ENCODE results near the gene MALL.

The MALL gene

DNA sequence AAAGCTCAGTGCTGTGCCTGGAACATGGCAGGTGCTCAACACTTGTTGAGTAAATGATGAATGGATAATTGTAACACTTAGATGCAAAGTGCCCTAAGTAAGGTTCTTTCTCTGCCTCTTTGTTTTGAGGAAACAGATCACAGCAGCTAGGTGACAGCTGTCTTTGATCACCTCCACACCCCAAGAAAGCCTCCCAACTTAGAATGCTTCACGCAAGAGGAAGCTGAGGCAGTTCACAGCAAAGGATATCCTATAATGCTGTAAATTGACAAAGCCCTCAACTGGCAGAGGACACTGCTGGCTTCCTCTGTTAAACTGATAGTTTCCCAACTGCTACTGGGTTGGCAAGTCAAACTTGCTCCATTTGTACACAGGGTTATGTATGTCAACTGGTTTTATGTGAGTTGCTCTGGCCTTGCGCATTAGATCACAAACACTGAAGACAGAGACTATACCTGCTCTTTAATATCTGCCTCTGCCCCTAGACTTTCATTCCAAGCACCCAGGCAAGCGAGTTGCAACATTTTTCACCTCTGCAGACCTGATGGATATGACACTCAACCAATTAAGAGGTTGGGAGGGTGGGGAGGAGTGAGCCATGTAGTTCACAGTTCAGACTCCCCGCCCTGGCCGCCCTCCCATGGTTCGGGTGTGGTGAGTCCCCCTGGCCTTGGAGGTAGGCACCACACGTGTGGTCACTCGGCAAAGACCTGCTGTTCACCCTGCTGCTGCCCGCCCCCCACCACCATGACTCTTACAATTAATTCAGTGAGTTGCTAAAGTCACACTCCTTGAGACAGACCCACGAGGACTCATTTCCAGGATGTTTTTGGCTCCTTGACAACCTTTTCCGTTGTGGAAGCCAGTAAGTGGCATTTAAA lies 4.8 kb upstream of the MALL start:
- no peak overlapping the region for H3K9ac ChIP-seq (ENCODE audit: low read length)
- no peak overlapping the region for H3K23ac ChIP-seq (ENCODE audit: low read length)
- H3K18ac ChIP-seq (ENCODE audit: low read length), result no peak overlapping the region
- DNase-seq, result no peak
- no peaks in the 10 kb centered on the region for H3K79me2 ChIP-seq (ENCODE audit: control insufficient read depth, insufficient read depth, low read length, poor library complexity)
- no peak overlapping the region for H3K4me2 ChIP-seq (ENCODE audit: low read length)
- H2AK5ac ChIP-seq (ENCODE audit: low read length), result no peak overlapping the region
- H3K4me3 ChIP-seq (ENCODE audit: low read depth, low read length), result no peak overlapping the region
- no peak overlapping the region for H2BK120ac ChIP-seq (ENCODE audit: insufficient read depth, low read length, poor library complexity)
- no peak overlapping the region for H4K8ac ChIP-seq (ENCODE audit: low read depth, low read length)
- H3K4me1 ChIP-seq (ENCODE audit: control insufficient read depth in 1 of 2, insufficient read depth in 2 of 2, low read length in 2 of 2), result peaks cover 2 to 10% of the 10 kb centered on the region in 2 experiments
- H2AFZ ChIP-seq (ENCODE audit: insufficient read depth, low read length, poor library complexity), result no peak overlapping the region
- H3K9me3 ChIP-seq (ENCODE audit: insufficient read depth, low read depth, low read length), result no peaks in the 10 kb centered on the region
- no peaks in the 10 kb centered on the region for H3K36me3 ChIP-seq (ENCODE audit: control insufficient read depth in 1 of 2, insufficient read depth in 2 of 2, low read length in 2 of 2)
- no peak overlapping the region for H2BK12ac ChIP-seq (ENCODE audit: low read length)
- H4K12ac ChIP-seq (ENCODE audit: low read depth, low read length), result no peak overlapping the region
- no peak overlapping the region for H3K4ac ChIP-seq (ENCODE audit: low read depth, low read length)
- WGBS (ENCODE audit: extremely low coverage, insufficient coverage, insufficient read length), result no CpG with 5 or more reads among the region's 11 CpGs
- H3K14ac ChIP-seq (ENCODE audit: low read length), result no peak overlapping the region
- peaks cover 4% of the 10 kb centered on the region for H3K27me3 ChIP-seq (ENCODE audit: insufficient read depth, low read length)
- no peak overlapping the region for H2BK5ac ChIP-seq (ENCODE audit: low read depth, low read length, poor library complexity)
- no peaks in the 10 kb centered on the region for H3K79me1 ChIP-seq (ENCODE audit: low read length)
- H4K91ac ChIP-seq (ENCODE audit: low read depth, low read length), result no peak overlapping the region
- H3K27ac ChIP-seq (ENCODE audit: low read depth, low read length), result no peak overlapping the region

DNA sequence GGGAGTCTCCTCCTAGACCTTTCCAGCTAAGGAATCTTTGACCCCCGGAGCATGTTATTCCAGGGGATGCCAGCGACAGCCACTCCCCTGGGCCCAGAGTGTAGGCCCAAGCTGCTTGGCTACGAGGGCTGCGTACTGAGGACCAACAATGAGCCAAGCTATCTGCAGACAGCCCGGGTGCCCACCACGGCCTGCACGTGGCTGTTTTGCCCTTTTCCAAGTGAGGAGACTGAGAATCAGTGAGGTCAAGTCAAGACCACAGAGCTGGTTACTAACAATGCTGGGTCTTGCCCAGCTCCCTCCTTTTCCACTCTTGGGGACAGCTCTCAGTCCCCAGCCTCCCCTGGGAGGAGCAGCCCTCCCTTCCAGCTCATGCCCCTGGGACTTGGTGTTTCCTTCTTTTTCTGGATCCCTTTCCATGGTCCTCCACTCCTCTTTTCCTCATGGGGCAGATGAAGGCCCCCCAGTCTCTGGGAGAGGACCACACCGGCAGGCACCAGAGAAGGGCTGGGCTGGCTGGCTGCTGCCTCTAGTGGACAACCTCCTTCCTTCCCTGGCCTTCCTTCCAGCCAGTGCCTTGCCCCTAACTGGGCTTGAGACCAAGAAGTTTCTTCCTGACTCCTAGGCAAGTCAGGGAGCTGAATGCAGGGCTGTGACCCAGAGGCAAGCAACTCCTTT lies 550 bp upstream of the MALL start:
- Histone ChIP-seq H3K36me3 (ENCODE audit: control insufficient read depth in 1 of 2, insufficient read depth in 2 of 2, low read length in 2 of 2) (no peaks in the 10 kb centered on the region), H2AK5ac (ENCODE audit: low read length) (no peak overlapping the region), H3K4me1 (ENCODE audit: control insufficient read depth in 1 of 2, insufficient read depth in 2 of 2, low read length in 2 of 2) (peaks cover 3 to 11% of the 10 kb centered on the region in 2 experiments), H3K18ac (ENCODE audit: low read length) (no peak overlapping the region), H3K4me2 (ENCODE audit: low read length) (peak overlapping the region; percentile 60), H3K4ac (ENCODE audit: low read depth, low read length) (no peak overlapping the region), H2AFZ (ENCODE audit: insufficient read depth, low read length, poor library complexity) (no peak overlapping the region), H2BK12ac (ENCODE audit: low read length) (no peak overlapping the region), H4K8ac (ENCODE audit: low read depth, low read length) (no peak overlapping the region), H3K23ac (ENCODE audit: low read length) (no peak overlapping the region), H2BK5ac (ENCODE audit: low read depth, low read length, poor library complexity) (no peak overlapping the region), H3K79me1 (ENCODE audit: low read length) (no peaks in the 10 kb centered on the region), H3K9ac (ENCODE audit: low read length) (no peak overlapping the region), H2BK120ac (ENCODE audit: insufficient read depth, low read length, poor library complexity) (no peak overlapping the region), H3K27me3 (ENCODE audit: insufficient read depth, low read length) (peaks cover 11% of the 10 kb centered on the region), H3K14ac (ENCODE audit: low read length) (no peak overlapping the region), H3K27ac (ENCODE audit: low read depth, low read length) (no peak overlapping the region), H3K9me3 (ENCODE audit: insufficient read depth, low read depth, low read length) (peaks cover 7% of the 10 kb centered on the region), H3K4me3 (ENCODE audit: low read depth, low read length) (no peak overlapping the region), H4K91ac (ENCODE audit: low read depth, low read length) (no peak overlapping the region), H4K12ac (ENCODE audit: low read depth, low read length) (no peak overlapping the region), H3K79me2 (ENCODE audit: control insufficient read depth, insufficient read depth, low read length, poor library complexity) (no peaks in the 10 kb centered on the region)
- no CpG with 5 or more reads among the region's 8 CpGs for WGBS (ENCODE audit: extremely low coverage, insufficient coverage, insufficient read length)
- peak in 1 of 2 donors; percentile 14 for DNase-seq

- Histone ChIP-seq H3K14ac (ENCODE audit: low read length) (no peak overlapping the region), H3K9me3 (ENCODE audit: insufficient read depth, low read depth, low read length) (peaks cover 7% of the 10 kb centered on the region), H3K27me3 (ENCODE audit: insufficient read depth, low read length) (peaks cover 11% of the 10 kb centered on the region), H3K4me2 (ENCODE audit: low read length) (no peak overlapping the region), H3K18ac (ENCODE audit: low read length) (no peak overlapping the region), H3K36me3 (ENCODE audit: control insufficient read depth in 1 of 2, insufficient read depth in 2 of 2, low read length in 2 of 2) (no peaks in the 10 kb centered on the region), H2AK5ac (ENCODE audit: low read length) (no peak overlapping the region), H2BK120ac (ENCODE audit: insufficient read depth, low read length, poor library complexity) (no peak overlapping the region), H2BK12ac (ENCODE audit: low read length) (no peak overlapping the region), H3K4ac (ENCODE audit: low read depth, low read length) (no peak overlapping the region), H4K8ac (ENCODE audit: low read depth, low read length) (no peak overlapping the region), H3K4me3 (ENCODE audit: low read depth, low read length) (no peak overlapping the region), H3K79me2 (ENCODE audit: control insufficient read depth, insufficient read depth, low read length, poor library complexity) (no peaks in the 10 kb centered on the region), H4K12ac (ENCODE audit: low read depth, low read length) (no peak overlapping the region), H3K79me1 (ENCODE audit: low read length) (no peaks in the 10 kb centered on the region), H3K27ac (ENCODE audit: low read depth, low read length) (no peak overlapping the region), H3K9ac (ENCODE audit: low read length) (no peak overlapping the region), H3K4me1 (ENCODE audit: control insufficient read depth in 1 of 2, insufficient read depth in 2 of 2, low read length in 2 of 2) (peaks cover 3 to 11% of the 10 kb centered on the region in 2 experiments), H2AFZ (ENCODE audit: insufficient read depth, low read length, poor library complexity) (no peak overlapping the region), H3K23ac (ENCODE audit: low read length) (no peak overlapping the region), H4K91ac (ENCODE audit: low read depth, low read length) (no peak overlapping the region), H2BK5ac (ENCODE audit: low read depth, low read length, poor library complexity) (no peak overlapping the region)
- no peak for DNase-seq
- no CpG with 5 or more reads among the region's 14 CpGs for WGBS (ENCODE audit: extremely low coverage, insufficient coverage, insufficient read length)
These were observed 779 bp downstream of the MALL start for GRCh38 chr2:110114831-110115255.

DNA sequence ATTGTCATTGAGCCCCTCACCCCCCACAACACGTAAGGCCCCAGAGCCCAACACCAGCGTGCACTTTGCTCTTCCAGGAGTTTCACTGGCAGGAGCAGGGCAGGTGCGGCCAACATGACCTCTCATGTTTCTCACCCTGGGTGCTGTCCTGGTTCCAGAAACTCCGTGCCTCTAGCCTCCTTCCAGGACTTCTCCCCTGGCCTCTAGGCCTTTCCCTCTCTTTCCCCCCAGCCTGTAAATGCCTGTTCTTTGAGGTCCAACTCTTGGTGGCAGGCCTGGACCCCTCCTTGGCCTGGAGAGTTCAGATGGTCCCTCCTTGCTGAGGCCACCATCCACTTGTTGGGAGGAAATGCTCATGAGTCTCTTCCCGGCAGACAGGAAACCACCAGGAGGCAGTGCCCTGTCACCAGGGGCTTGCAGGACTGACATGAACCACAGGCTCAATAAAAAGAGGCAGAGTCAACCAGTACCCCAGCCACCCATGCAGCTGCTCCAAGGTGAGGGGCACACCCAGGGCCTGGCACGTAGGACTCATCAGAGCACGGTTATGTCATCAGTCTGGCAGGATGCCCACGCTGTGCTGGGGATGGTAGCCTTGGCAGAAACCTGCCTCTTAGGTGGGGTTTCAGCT lies 1.5 kb downstream of the MALL start:
- Histone ChIP-seq H3K27me3 (ENCODE audit: insufficient read depth, low read length) (peaks cover 11% of the 10 kb centered on the region), H3K4me3 (ENCODE audit: low read depth, low read length) (no peak overlapping the region), H2BK120ac (ENCODE audit: insufficient read depth, low read length, poor library complexity) (no peak overlapping the region), H3K18ac (ENCODE audit: low read length) (no peak overlapping the region), H3K4me1 (ENCODE audit: control insufficient read depth in 1 of 2, insufficient read depth in 2 of 2, low read length in 2 of 2) (peaks cover 3 to 11% of the 10 kb centered on the region in 2 experiments), H2AK5ac (ENCODE audit: low read length) (no peak overlapping the region), H2AFZ (ENCODE audit: insufficient read depth, low read length, poor library complexity) (no peak overlapping the region), H2BK5ac (ENCODE audit: low read depth, low read length, poor library complexity) (no peak overlapping the region), H3K14ac (ENCODE audit: low read length) (no peak overlapping the region), H3K36me3 (ENCODE audit: control insufficient read depth in 1 of 2, insufficient read depth in 2 of 2, low read length in 2 of 2) (no peaks in the 10 kb centered on the region), H3K9ac (ENCODE audit: low read length) (no peak overlapping the region), H3K79me1 (ENCODE audit: low read length) (no peaks in the 10 kb centered on the region), H3K4ac (ENCODE audit: low read depth, low read length) (no peak overlapping the region), H2BK12ac (ENCODE audit: low read length) (no peak overlapping the region), H3K4me2 (ENCODE audit: low read length) (no peak overlapping the region), H4K12ac (ENCODE audit: low read depth, low read length) (no peak overlapping the region), H3K27ac (ENCODE audit: low read depth, low read length) (no peak overlapping the region), H4K8ac (ENCODE audit: low read depth, low read length) (no peak overlapping the region), H4K91ac (ENCODE audit: low read depth, low read length) (no peak overlapping the region), H3K23ac (ENCODE audit: low read length) (no peak overlapping the region), H3K79me2 (ENCODE audit: control insufficient read depth, insufficient read depth, low read length, poor library complexity) (no peaks in the 10 kb centered on the region), H3K9me3 (ENCODE audit: insufficient read depth, low read depth, low read length) (peaks cover 7% of the 10 kb centered on the region)
- DNase-seq, result no peak
- no CpG with 5 or more reads among the region's 8 CpGs for WGBS (ENCODE audit: extremely low coverage, insufficient coverage, insufficient read length)
